GM18907 (cell line): ENCODE measurements around the gene UNKL.

ENCODE experiments used
- ATAC-seq: cut with Tn5 transposase; IDR thresholded peaks from one replicate; pipeline ENCODE4 v1.9.1; 2021; ENCODE audit warnings: mild to moderate bottlenecking, moderate library complexity; ENCODE audit not compliant: unreplicated experiment

UNKL gene

DNA sequence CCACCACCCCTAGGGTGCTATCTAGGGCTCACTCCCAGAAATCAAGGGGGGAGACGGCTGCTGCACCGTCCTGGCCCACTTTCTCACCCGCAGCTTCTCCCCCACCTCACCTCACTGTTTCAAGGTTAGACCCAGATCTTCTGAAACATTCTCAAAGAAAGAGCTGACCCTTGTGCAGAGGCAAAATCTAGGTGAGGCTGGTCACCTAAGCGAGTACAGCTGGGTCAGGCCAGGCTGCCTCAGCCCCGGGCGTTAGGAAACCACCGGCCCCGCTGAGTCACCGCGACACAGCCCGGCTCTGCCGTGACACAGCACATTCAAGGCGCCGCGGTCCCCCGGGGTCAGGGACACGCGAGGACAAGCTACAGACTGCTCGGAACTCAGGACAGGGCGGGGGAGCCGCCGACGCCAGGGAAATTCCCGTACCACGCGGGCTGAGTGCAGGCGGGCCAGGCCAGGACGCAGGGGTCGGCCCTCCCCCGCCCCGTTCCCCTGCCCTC lies 35.6 kb downstream of the UNKL start:
- ATAC-seq: peak; percentile 44

DNA sequence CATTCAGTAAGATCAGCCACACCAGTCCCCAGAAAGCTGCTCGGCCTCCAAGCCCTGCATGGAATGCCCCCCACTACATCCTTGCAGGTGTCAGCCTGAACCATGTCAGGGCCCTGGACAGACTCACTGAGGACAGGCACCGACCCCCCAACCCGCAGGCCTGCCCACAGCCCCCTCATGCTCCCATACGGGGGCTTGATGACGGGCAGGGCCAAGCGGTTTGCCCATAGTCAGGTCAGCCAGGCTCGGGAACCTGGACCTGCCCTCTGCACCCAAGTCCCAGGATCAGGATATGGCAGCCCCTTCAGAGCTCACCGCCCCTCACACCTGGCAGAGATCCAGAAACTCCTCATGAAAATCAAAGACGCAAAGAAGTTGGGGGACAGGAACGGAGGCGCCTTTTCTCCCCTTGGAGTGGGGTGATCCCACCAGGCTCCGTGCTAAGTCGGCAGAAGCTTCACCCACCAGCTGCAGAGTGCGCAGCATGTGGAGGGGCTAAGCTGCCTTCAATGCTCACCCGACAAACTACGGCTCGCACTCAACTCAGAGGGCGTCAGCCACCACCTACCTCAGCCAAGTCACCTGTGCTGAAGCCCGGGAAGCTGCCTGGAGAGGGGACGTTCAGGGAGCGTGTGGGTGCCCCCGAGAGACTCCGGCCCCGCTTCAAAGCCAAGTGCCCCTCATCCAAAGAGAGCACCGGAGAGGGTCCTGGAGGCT lies 36.3 kb downstream of the UNKL start:
- peak; percentile 4 for ATAC-seq

DNA sequence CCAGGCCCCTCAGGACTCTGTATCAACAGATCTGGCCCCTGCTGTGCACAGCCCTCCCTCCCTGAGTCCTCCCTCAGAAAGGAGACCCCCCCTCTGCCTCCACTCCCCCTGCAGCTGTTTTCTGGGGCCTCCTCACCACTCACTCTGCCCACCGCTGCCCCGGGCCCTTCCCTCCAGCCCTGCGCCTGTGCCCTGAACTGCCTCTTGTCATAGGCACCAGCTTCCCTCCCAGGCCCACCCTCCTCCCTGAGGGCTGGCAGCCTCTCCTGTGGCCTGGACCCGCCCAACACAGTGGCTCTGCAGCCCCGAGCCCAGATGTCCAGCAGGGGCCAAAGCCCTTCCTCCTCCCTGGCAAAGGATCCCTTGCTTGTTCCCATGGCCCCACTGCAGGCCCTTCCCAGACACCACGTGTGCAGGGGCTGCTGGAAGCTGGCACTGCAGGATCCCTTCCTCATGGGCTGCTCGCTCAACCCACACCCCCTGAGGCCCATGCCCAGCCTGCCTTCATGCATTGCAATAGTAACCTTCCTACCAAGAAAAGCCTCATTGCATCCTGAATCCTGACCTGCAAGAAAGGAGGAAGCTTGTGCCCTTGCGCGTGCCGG lies 37.0 kb downstream of the UNKL start:
- no peak for ATAC-seq

GRCh38 chr16:1375741-1376410 lies 38.6 kb downstream of the UNKL start:
- ATAC-seq: no peak

- no peak for ATAC-seq
Measured at GRCh38 chr16:1375298-1375640, 39.2 kb downstream of the UNKL start.

- ATAC-seq: no peak
Measured at GRCh38 chr16:1374418-1375297, 39.8 kb downstream of the UNKL start.

DNA sequence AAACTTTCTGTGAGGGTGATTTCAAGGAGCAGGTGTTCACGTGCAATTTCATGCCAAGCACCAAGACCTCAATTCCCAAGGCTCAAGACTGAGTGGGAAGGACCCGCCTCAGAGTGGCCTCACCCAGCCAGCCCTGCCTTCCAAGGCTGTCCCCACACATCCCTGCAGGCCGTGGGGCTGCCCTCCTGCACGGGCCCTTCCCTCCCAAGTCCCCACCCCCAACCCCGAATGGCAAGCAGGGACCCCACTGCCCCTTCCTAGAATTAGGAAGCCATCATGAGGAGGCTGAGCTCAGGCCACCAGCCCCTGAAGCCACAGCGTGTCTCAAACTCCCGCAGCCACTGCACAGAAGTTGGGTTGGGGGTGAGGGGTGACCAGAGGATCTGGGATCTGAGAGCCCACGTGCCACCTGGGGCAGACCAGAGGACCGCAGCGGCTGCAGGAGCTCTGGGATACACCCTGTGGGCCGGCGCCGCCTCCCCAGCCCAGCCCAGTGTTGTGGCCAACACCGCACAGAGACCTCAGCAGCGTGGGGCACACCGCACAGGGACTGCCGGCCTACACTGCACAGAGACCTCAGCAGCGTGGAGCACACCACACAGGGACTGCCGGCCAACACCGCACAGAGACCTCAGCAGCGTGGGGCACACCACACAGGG lies 42.1 kb downstream of the UNKL start:
- ATAC-seq: no peak

GRCh38 chr16:1371054-1371978 lies 43.2 kb downstream of the UNKL start:
- no peak for ATAC-seq

DNA sequence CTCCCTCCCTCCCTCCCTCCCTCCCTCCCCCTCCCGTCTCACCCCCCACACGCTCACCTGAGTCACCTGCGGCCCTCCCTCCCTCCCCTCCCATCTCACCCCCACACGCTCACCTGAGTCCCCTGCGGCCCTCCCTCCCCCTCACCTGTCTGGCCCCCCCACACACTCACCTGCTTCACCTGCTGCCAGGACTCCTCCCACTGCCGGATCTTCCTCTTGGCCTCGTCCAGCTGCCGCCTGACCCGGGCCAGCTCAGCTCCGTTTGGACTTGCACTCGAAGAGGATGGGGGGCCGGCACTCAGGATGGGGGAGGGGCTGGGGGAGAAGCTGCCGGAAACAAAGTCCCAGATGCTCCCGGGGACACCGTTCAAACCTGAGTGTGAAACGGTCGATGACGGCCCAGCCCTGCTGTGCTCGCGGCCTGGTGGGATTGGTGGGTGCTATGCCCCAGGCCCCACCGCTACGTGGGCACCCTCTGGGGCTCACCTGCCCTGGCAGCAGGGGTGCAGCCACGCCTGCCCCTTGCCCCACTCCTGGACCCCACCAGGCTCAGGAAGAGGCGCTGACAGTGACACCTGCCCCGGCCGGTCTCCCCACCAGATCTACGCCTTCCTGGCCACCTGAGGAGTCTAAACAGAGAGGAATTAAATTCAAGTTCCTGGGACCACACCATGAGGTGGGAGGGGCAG lies 46.9 kb downstream of the UNKL start:
- ATAC-seq: no peak

- ATAC-seq: no peak
Measured at GRCh38 chr16:1366712-1367299, 47.7 kb downstream of the UNKL start.

GRCh38 chr16:1366060-1366711 lies 48.3 kb downstream of the UNKL start:
- no peak for ATAC-seq

GRCh38 chr16:1364510-1364909 lies 50.0 kb downstream of the UNKL start:
- ATAC-seq: no peak

GRCh38 chr16:1363501-1364041 lies 50.9 kb downstream of the UNKL start:
- ATAC-seq: no peak

DNA sequence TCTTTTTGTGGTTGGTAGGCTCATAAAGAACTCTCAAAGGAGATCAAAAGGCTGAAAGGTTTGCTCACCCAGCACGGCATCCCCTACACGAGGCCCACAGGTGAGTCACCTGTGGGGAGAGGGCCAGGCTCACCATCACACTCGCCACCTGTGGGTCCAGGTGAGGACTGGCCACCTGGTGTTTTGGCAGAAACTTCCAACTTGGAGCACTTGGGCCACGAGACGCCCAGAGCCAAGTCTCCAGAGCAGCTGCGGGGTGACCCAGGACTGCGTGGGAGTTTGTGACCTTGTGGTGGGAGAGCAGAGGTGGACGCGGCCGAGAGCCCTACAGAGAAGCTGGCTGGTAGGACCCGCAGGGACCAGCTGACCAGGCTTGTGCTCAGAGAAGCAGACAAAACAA lies 51.7 kb downstream of the UNKL start:
- no peak for ATAC-seq

- no peak for ATAC-seq
Measured at GRCh38 chr16:1361685-1362360, 52.7 kb downstream of the UNKL start.

- ATAC-seq: no peak
Measured at GRCh38 chr16:1357906-1358566, 56.5 kb downstream of the UNKL start.
